Upper lobe of left lung (tissue), 6 donors: ENCODE measurements around the gene ECEL1. TPM values are rescaled to one million over a fixed set of nuclear protein-coding genes. Genes with fewer than 3 reads are reported as not detected.
"Not testable (repeated sequence)": the region's sequence is repeated elsewhere in the genome, so short reads cannot be mapped to it uniquely, and the experiment has no call there.

Experiments
- ATAC-seq, 2 donors: fragments of 200-7000 bp; cut with Tn5 transposase; one replicate each; pipeline ENCODE4 v1.9.1; 2022; ENCODE audit warnings: mild to moderate bottlenecking in 2 of 2, moderate library complexity in 2 of 2; ENCODE audit not compliant: low FRiP score in 2 of 2
- DNase-seq, 2 donors: peaks; one replicate each; pipeline ENCODE4 v3.0.0-alpha.2; 2019 to 2020
- H3K27ac ChIP-seq, 4 donors: fragments of 200-600 bp; sonication (generic); one replicate each; pipeline ENCODE4 v1.5.1; 2016 to 2019
- H3K27me3 ChIP-seq, 4 donors: fragments of 200-600 bp; sonication (generic); one replicate each; pipeline ENCODE4 v1.5.1; 2017 to 2019
- H3K36me3 ChIP-seq, 4 donors: fragments of 200-600 bp; sonication (generic); one replicate each; pipeline ENCODE4 v1.5.1; 2016 to 2019
- H3K4me1 ChIP-seq, 4 donors: fragments of 200-600 bp; sonication (generic); one replicate each; pipeline ENCODE4 v1.5.1; 2018 to 2019
- H3K4me3 ChIP-seq, 4 donors: fragments of 200-600 bp; sonication (generic); one replicate each; pipeline ENCODE4 v1.5.1; 2017 to 2019; ENCODE audit warnings: mild to moderate bottlenecking in 2 of 4, moderate library complexity in 1 of 4
- H3K9me3 ChIP-seq, 4 donors: fragments of 200-600 bp; sonication (generic); one replicate each; pipeline ENCODE4 v1.5.1; 2018 to 2019
- CTCF ChIP-seq, 6 experiments: fragments of 450-650 bp in 4 of 6; fragments of 200-600 bp in 2 of 6; sonication (generic) in 2 of 6; IDR thresholded peaks; one replicate each; pipeline ENCODE4 v1.5.1; 2016 to 2019; ENCODE audit warnings: antibody characterized with exemption in 6 of 6
- EP300 ChIP-seq, 4 donors: sonication (generic); formaldehyde crosslinking; IDR thresholded peaks; one replicate each; pipeline ENCODE4 v1.5.1; 2017; ENCODE audit warnings: antibody characterized with exemption in 4 of 4, control low read depth in 2 of 4
- POLR2A ChIP-seq, 4 donors: fragments of 450-650 bp; IDR thresholded peaks; one replicate each; pipeline ENCODE4 v1.5.1; 2016 to 2017; ENCODE audit warnings: antibody characterized with exemption in 4 of 4, mild to moderate bottlenecking in 2 of 4
- POLR2AphosphoS5 ChIP-seq, 2 donors: sonication (generic); formaldehyde crosslinking; IDR thresholded peaks; one replicate each; pipeline ENCODE4 v1.5.1; 2017; ENCODE audit warnings: antibody characterized with exemption in 2 of 2
- WGBS, 2 donors: methylation state at CpG; one replicate each; pipeline ENCODE4 v1.1.5; 2017 to 2018; 5-methylcytosine and 5-hydroxymethylcytosine counted together
- total RNA-seq, 6 donors: library from RNA; depleted of rRNA in 4 of 6; stranded (reverse); fragments of >200 nt in 4 of 6; gene quantifications; one replicate each; pipeline versions ENCODE4 v1.1.0 to v1.2.1, GENCODE V29; 2016 to 2021
- donor health status: DM: no; HTN: no; CAD: no; lungs with moderate emphysema.
- donor health status: DM: no; HTN: yes; CAD: no; lungs with severe emphysema.

Gene ECEL1
- total RNA-seq, 6 donors from 2014 or later: 0.14 to 0.40 TPM; not detected in 4

GRCh38 chr2:232448304-232448690 lies 39.3 kb downstream of the ECEL1 start:
- Histone ChIP-seq H3K4me3 (no peak overlapping the region), H3K27ac (no peak overlapping the region), H3K4me1 (no peaks in the 10 kb centered on the region), H3K36me3 (no peaks in the 10 kb centered on the region), H3K9me3 (no peaks in the 10 kb centered on the region), H3K27me3 (no peaks in the 10 kb centered on the region)
- 71 to 94% methylated on average over 3 to 10 of the region's 10 CpGs for WGBS, 2 donors
- DNase-seq: no peak
- no peak for ATAC-seq
- TF ChIP-seq EP300 (IDR thresholded peaks at IDR 0.05): no peak
- TF ChIP-seq POLR2AphosphoS5 (IDR thresholded peaks at IDR 0.05): no peak
- no peak for TF ChIP-seq CTCF (IDR thresholded peaks at IDR 0.05)
- no peak for TF ChIP-seq POLR2A (IDR thresholded peaks at IDR 0.05)

DNA sequence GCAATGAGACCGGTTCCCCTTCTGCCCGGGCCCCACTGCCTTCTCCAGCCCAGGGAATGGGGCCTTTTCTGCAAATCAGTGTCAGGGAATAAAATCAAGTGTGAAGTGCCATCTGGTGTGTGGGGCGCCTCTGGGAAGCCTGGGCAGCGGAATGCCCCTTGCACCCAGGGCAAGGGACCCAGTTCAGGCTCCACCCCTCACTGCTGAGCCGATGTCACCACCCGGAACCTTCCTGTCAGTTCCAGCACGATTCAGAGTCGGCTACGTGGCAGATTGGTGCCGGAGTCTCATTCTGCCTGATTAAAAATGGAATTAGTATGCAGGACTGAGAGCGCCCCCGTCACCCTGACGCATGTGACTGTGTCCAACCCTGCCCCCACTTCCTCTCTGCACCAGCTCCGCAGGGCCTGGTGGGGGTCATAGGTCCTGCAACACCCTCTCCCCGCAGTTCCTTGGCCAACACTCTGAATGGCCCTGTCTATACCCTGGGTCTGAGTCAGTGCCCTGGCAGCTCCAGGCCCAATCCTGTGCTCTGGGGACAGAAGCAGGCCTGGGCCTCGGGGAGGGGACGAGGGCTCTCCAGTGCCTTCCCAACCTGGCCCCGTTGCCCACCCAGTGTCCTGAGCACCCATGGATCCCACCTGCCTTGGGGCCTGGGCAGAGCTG lies 39.9 kb downstream of the ECEL1 start:
- ATAC-seq (no peak), DNase-seq (no peak)
- Histone ChIP-seq H3K36me3 (no peaks in the 10 kb centered on the region), H3K27me3 (no peaks in the 10 kb centered on the region), H3K4me3 (no peak overlapping the region), H3K9me3 (no peaks in the 10 kb centered on the region), H3K4me1 (no peaks in the 10 kb centered on the region), H3K27ac (no peak overlapping the region)
- TF ChIP-seq EP300 (IDR thresholded peaks at IDR 0.05) (no peak), POLR2AphosphoS5 (IDR thresholded peaks at IDR 0.05) (no peak), POLR2A (IDR thresholded peaks at IDR 0.05) (no peak)
- 75 to 87% methylated on average over 14 to 18 of the region's 18 CpGs for WGBS, 2 donors

GRCh38 chr2:232447091-232447620 lies 40.5 kb downstream of the ECEL1 start:
- ATAC-seq (peak in 1 of 2 donors; percentile 1), DNase-seq (no peak)
- Histone ChIP-seq H3K4me3 (no peak overlapping the region), H3K36me3 (no peaks in the 10 kb centered on the region), H3K27ac (no peak overlapping the region), H3K9me3 (no peaks in the 10 kb centered on the region), H3K4me1 (no peaks in the 10 kb centered on the region), H3K27me3 (no peaks in the 10 kb centered on the region)
- TF ChIP-seq CTCF (IDR thresholded peaks at IDR 0.05) (no peak), POLR2A (IDR thresholded peaks at IDR 0.05) (no peak), POLR2AphosphoS5 (IDR thresholded peaks at IDR 0.05) (no peak)
- 82 to 87% methylated on average over 8 to 9 of the region's 9 CpGs for WGBS, 2 donors

DNA sequence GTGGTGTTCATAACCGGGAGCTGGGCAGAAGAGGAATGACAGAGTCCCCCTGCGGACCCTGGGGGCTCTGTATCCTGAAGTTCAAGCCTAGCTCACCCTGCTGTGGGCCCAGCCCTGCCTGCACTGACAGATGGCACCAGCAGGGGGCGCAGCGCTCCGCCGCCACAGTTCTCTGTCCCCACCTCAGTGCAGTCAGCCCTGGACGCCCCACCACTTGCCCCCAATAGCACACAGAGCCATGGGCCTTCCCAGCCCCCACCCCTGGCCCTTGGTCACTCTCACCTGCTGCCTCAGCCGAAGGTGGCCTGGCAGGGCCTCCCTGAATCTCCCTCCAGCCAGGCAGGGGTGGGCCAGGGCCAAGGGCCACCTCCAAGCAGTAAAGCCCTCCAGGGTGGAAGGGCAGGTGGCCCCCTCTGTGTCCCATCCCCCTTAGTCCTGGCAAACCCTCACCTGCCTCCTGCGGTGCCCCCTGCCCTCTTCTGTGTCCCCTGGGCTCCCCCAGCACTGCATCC lies 41.3 kb downstream of the ECEL1 start:
- H3K4me1 ChIP-seq, H3K27me3 ChIP-seq, H3K9me3 ChIP-seq, H3K4me3 ChIP-seq, H3K36me3 ChIP-seq, H3K27ac ChIP-seq: not testable (repeated sequence)
- peak in 4 of 6 experiments; percentile 31 to 60 (median 35) for TF ChIP-seq CTCF (IDR thresholded peaks at IDR 0.05)
- WGBS, 2 donors: 33% methylated on average over 6 of the region's 9 CpGs; no CpG with 5 or more reads in 1 of the 2 donors
- peak in 1 of 2 donors; percentile 47 for DNase-seq
- ATAC-seq: peak in 1 of 2 donors; percentile 16

- 83 to 100% methylated on average over 1 to 19 of the region's 29 CpGs for WGBS, 2 donors
- not testable (repeated sequence) for H3K27me3 ChIP-seq, H3K4me1 ChIP-seq, H3K4me3 ChIP-seq, DNase-seq, H3K9me3 ChIP-seq, H3K27ac ChIP-seq, ATAC-seq, H3K36me3 ChIP-seq
Measured at GRCh38 chr2:232445149-232445885, 42.3 kb downstream of the ECEL1 start.
